ENCODE measurements around the gene OR7D2.
"Not testable (repeated sequence)": the region's sequence is repeated elsewhere in the genome, so short reads cannot be mapped to it uniquely, and the experiment has no call there.

Gene OR7D2

GRCh38 chr19:9178901-9179300 lies at the start of gene OR7D2:
OR7D2 (plus strand) TSS chr19:9178979; CDS start chr19:9185782, 6,803 bp downstream.
- DNase-seq = no peak

GRCh38 chr19:9130965-9131364 lies 47.8 kb upstream of the OR7D2 start:
- no peak for DNase-seq

GRCh38 chr19:9132422-9132821 lies 46.4 kb upstream of the OR7D2 start:
- DNase-seq = no peak

- DNase-seq = no peak
These were observed 39.1 kb upstream of the OR7D2 start for GRCh38 chr19:9139609-9140158.

- peak; percentile 83 to 88 for DNase-seq
These were observed 38.5 kb upstream of the OR7D2 start, which contains the start of gene ZNF317 for GRCh38 chr19:9140159-9140874. ZNF317 (plus strand) TSS chr19:9140397; CDS start chr19:9156017, 15,620 bp downstream.

- no peak for DNase-seq
These were observed 33.9 kb upstream of the OR7D2 start for GRCh38 chr19:9144920-9145319.

- no peak for DNase-seq
These were observed 31.9 kb upstream of the OR7D2 start for GRCh38 chr19:9146882-9147281.

- DNase-seq = no peak
These were observed 30.1 kb upstream of the OR7D2 start for GRCh38 chr19:9148697-9149096.

GRCh38 chr19:9149997-9150396 lies 28.8 kb upstream of the OR7D2 start:
- DNase-seq = no peak

GRCh38 chr19:9150650-9151049 lies 28.1 kb upstream of the OR7D2 start:
- DNase-seq = no peak

GRCh38 chr19:9151367-9151766 lies 27.4 kb upstream of the OR7D2 start:
- DNase-seq = no peak

GRCh38 chr19:9155591-9155990 lies 23.2 kb upstream of the OR7D2 start:
- DNase-seq = no peak

GRCh38 chr19:9156304-9156703 lies 22.5 kb upstream of the OR7D2 start:
- DNase-seq = no peak

- DNase-seq = no peak
These were observed 18.9 kb upstream of the OR7D2 start for GRCh38 chr19:9159891-9160290.

GRCh38 chr19:9161427-9161826 lies 17.4 kb upstream of the OR7D2 start:
- no peak for DNase-seq

- DNase-seq = no peak
These were observed 13.5 kb upstream of the OR7D2 start for GRCh38 chr19:9165261-9165660.

- no peak for DNase-seq
These were observed 11.9 kb upstream of the OR7D2 start for GRCh38 chr19:9166846-9167245.

- no peak for DNase-seq
These were observed 7.3 kb upstream of the OR7D2 start for GRCh38 chr19:9171393-9171991.

- no peak for DNase-seq
These were observed 3.5 kb upstream of the OR7D2 start for GRCh38 chr19:9175326-9175725.

GRCh38 chr19:9183000-9183399 lies 4.2 kb downstream of the OR7D2 start:
- no peak for DNase-seq

GRCh38 chr19:9187191-9187590 lies 8.4 kb downstream of the OR7D2 start:
- no peak for DNase-seq

GRCh38 chr19:9189535-9189934 lies 10.8 kb downstream of the OR7D2 start:
- DNase-seq = no peak

GRCh38 chr19:9198044-9198443 lies 19.3 kb downstream of the OR7D2 start:
- not testable (repeated sequence) for DNase-seq

- peak; percentile 19 to 39 for DNase-seq
These were observed 26.8 kb downstream of the OR7D2 start for GRCh38 chr19:9205501-9206113.
